ENCODE measurements around the gene TBC1D1. TPM values are rescaled to one million over a fixed set of nuclear protein-coding genes. Genes with fewer than 3 reads are reported as not detected.

The TBC1D1 gene
- total and polyA plus RNA-seq, 2 of the 8 experiments (the other 6 are each of a cell fraction or from before 2014, with no cell fraction given) = 96.9 to 162 TPM

GRCh38 chr4:37896206-37896860, 5.4 kb downstream of the TBC1D1 start:
- no peak for FAIRE-seq
- H4K5ac ChIP-seq (ENCODE audit: insufficient read length, low read depth, low read length) = no peak overlapping the region

More at GRCh38 chr4:37896206-37896860, 5.4 kb downstream of the TBC1D1 start:
- Histone ChIP-seq H3K79me1 (ENCODE audit: low read depth, low read length) (no peaks in the 10 kb centered on the region), H2AK5ac (ENCODE audit: low read depth, low read length) (no peak overlapping the region), H3K4me1 (replicated peaks in 1 of 4; ENCODE audit: control insufficient read depth in 3 of 4, insufficient read depth in 4 of 4, low read length in 3 of 4) (peaks cover 0 to 1% (median 0%) of the 10 kb centered on the region in 4 experiments; a peak in 1 of 7 replicates), H3K23me2 (ENCODE audit: low read depth, low read length) (peaks cover 3% of the 10 kb centered on the region; the same call in 1 of the 2 replicates), H4K91ac (replicated peaks; ENCODE audit: insufficient read length, low read length) (no peak overlapping the region), H2BK12ac (ENCODE audit: low read depth, low read length) (no peak overlapping the region), H3K18ac (ENCODE audit: extremely low read depth, low read length) (no peak overlapping the region), H3K56ac (replicated peaks; ENCODE audit: insufficient read length, low read depth, low read length) (no peak overlapping the region), H3K27ac (ENCODE audit: low read depth, low read length) (no peak overlapping the region), H3K4ac (replicated peaks; ENCODE audit: insufficient read length, low read depth, low read length) (no peak overlapping the region), H3K23ac (ENCODE audit: insufficient read length) (no peak overlapping the region), H3K4me2 (ENCODE audit: insufficient read depth in 1 of 2, low read depth in 2 of 2, low read length in 2 of 2) (no peak overlapping the region), H3K9ac (replicated peaks in 1 of 4; ENCODE audit: extremely low read depth in 1 of 4, low read depth in 3 of 4, low read length in 3 of 4) (no peak overlapping the region), H3K4me3 (ENCODE audit: extremely low read depth in 1 of 4, insufficient read depth in 2 of 4, low read depth in 3 of 4, low read length in 4 of 4) (no peak overlapping the region), H3K27me3 (replicated peaks in 1 of 4; ENCODE audit: control insufficient read depth in 3 of 4, extremely low read depth in 1 of 4, insufficient read depth in 3 of 4, low read length in 3 of 4) (peaks cover 1 to 6% (median 6%) of the 10 kb centered on the region in 4 experiments; a peak in 6 of 7 replicates), H2BK5ac (ENCODE audit: low read depth, low read length) (no peak overlapping the region), H2BK120ac (replicated peaks; ENCODE audit: low read depth, low read length) (no peak overlapping the region), H3K9me3 (ENCODE audit: insufficient read depth in 2 of 2, low read depth in 1 of 2, low read length in 1 of 2) (no peaks in the 10 kb centered on the region), H3K79me2 (ENCODE audit: control insufficient read depth in 1 of 2, insufficient read depth in 2 of 2, low read length in 2 of 2) (no peaks in the 10 kb centered on the region), H4K20me1 (replicated peaks in 1 of 2; ENCODE audit: control insufficient read depth in 1 of 2, insufficient read depth in 2 of 2, low read length in 2 of 2) (no peaks in the 10 kb centered on the region), H4K8ac (ENCODE audit: extremely low read depth, insufficient read depth, low read length) (no peak overlapping the region), H2BK20ac (ENCODE audit: low read length) (no peak overlapping the region), H2AFZ (ENCODE audit: low read length) (no peak overlapping the region), H3K36me3 (ENCODE audit: control insufficient read depth in 2 of 4, insufficient read depth in 4 of 4, low read length in 3 of 4) (no peaks in the 10 kb centered on the region), H3K14ac (ENCODE audit: insufficient read length) (no peak overlapping the region), H2BK15ac (ENCODE audit: low read length) (no peak overlapping the region)
- POLR2A ChIA-PET (ENCODE audit: partially characterized antibody) = no interaction called here
- CTCF ChIA-PET (ENCODE audit: partially characterized antibody) = interaction anchor here (0.6 to 0.8 kb wide), 2 partner anchors 13 to 468 kb away, joined by 3 read pairs; no protein-coding TSS in a partner anchor
- no peak for DNase-seq (ENCODE audit: low read depth in 1 of 2, low spot score in 2 of 2)
